ENCODE measurements around the gene EHD4.
A peak's percentile ranks its signal among the peaks of the same experiment; 100 is the strongest.

Gene EHD4

DNA sequence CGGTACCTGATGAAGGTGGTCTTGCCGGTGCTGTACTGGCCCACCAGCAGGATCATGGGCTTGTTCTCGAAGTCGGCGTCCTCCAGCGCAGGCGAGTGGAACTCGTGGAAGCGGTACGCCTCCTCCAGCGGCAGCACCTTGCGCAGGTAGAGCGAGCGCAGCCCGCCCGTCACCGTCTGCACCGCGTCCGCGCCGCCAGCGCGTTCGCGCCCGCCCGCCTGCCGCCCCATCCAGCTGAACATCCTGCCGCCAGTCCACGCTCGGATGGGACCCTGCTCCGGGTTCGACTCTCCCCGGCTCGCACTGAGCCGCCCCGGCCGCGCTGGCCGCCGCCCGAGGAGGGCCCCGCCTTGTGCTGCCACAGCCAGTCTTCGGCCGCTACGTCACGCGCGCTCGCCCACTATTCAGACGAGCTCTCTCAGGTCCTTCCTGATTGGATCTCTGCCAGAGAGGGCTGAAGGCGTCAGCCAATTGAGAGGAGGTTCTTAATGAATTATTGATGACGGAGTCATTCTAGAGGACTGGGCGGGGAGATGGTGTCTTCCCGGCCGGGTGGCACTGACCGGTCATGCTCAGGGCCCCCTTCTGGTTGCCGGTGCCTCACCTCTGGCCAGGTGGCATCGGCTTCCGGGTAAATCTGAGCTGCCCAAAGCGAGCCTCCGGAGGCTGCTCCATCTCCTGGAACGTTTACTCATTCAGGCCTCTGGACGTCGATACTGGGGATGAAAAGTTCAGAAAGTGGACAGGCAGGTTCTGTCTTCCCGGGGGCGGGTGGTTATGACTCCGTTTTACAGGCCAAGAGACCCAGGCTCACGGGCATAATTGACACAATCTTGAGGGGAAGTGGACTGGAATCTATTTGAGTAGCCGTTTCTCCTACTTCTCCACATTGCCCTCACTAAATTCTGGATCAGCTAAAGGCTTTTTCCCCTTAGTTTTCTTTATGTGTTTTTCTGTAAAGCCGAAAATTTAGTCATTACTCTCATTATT, at the start of gene EHD4:
TSS of gene EHD4 (minus strand) at position 305 of the 990 bp plus-strand sequence. CDS start at position 242, 63 bp downstream.
- peak; percentile 99 for DNase-seq

DNA sequence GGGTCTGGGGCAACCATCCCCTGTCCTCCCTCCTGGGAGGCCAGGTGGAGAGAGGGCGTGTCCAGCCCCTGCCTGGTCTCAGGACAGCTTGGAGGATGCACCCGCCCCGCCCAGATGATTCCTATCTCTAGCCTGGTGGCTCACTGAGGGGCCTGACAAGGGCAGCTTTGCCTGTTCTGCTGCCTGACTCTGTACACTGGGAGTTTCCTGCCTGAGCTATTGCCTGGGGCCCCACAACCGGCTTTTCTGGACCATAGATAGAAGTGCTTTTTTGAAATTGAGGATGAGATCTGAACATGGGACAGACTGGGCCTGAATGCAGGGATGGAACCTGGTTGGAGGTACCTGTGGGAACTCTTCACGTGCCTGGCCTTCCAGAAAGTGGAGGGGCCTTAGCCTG, 49.2 kb upstream of the EHD4 start:
- no peak for DNase-seq

DNA sequence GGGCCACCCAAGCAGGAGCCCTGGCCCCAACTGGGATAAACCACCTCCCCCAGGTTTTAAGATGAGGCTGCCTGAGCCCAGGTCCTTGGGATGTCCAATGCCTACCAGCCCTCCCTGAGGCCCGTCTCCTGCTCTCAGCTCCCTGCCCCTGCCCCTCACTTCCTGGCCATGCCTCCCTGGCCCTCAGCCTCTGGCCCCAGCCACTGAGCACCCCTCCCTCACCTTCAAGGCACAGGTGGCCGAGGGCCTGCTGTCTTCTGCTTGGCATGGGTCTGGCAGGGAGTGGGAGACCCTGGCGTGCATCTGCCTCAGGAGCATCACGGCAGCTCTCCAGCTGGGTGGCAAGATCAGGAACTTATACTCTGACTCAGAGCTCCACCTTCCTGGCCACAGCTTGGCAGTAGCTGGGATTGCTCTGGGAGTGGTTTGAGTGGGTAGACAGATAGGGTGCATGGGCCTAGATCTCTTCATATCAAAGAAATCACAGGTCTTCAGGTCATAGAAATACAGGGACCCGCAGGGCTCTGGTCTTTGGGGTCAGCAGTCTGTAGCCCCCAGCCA, 48.4 kb upstream of the EHD4 start, which contains the start of gene PLA2G4E:
TSS of gene PLA2G4E (minus strand) at position 330 of the 561 bp plus-strand sequence. CDS start at position 318, 12 bp downstream.
- DNase-seq, result no peak

DNA sequence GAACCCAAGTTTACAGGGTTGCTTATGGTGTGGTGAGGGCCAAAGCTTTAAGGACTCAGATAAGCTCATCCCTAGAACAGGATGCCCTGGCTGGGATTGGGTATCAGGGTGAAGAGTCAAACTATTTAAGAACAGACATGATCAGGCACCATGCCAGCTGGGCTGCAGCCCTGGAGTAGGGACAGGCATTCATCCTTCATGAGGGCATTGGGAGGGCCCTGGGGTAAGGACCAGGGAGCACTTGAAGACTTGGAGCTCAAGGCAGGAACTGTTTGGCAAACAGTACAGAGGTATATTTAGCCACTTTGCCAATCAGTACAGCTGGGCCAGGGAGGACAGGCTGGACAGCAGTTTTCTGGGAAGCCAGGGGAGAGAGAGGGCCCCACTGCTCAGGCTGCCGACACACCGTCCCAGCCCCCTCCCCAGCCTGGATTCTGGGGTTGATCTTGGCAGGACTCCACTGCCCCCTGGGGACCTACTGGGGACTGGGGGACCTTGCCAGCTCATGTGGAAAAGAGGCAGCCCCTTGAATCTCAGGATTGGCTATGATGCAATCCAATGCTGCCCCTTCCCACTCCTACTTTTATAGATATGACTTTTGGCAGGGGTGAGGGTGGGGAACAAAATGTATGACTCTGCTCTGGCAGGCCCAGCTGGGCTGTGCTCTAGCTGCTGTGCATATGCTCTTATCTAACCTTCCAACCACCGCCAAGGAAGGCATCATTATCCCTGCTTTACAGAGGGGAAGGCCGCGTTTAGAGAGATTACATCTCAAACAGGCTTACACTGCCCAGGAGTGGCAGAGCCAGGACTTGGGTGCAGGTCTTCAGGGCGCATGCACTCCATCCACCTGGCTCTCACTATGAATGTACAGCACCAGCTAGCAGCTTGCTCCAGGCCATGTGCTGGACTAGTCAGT, 46.2 kb upstream of the EHD4 start:
- DNase-seq, result no peak

DNA sequence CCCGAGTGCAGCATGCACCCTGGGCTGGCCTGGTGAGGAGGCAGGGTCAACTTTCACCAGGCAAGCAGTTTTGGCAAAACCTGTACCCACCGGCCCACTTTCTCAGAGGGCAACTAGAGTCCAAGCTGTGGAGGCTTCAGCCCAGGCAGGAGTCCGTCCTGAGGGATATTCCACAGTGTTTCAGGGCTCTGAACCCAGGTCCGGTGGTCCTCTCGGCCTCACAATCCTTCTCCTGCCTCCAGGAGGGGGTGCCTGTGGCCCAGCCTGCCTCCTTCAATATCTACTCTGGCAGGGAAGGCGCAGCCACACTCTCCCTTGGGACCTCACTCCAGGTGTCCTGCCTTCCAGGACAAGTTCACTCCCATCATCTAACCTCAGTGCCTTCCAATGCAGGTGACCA, 44.6 kb upstream of the EHD4 start:
- no peak for DNase-seq

DNA sequence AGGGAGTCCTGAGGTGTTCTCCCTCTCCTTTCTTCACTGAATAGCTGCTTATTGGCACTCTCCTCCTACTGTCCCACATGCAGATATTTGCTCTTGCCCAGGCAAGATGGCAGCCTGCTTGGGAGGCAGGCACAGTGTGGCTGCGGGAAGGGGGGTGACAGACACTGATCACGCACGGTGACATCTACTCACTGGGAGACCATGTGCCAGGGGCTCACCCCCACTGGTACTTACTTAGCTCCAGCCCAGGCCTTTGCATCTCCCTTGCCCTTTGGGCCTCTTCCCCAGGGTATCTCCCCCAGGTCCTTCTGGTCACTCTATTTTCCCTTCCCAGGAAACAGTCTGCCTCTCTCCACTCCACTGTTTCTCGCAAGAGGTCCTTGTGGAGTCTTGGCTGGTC, 42.0 kb upstream of the EHD4 start:
- DNase-seq, result no peak

DNA sequence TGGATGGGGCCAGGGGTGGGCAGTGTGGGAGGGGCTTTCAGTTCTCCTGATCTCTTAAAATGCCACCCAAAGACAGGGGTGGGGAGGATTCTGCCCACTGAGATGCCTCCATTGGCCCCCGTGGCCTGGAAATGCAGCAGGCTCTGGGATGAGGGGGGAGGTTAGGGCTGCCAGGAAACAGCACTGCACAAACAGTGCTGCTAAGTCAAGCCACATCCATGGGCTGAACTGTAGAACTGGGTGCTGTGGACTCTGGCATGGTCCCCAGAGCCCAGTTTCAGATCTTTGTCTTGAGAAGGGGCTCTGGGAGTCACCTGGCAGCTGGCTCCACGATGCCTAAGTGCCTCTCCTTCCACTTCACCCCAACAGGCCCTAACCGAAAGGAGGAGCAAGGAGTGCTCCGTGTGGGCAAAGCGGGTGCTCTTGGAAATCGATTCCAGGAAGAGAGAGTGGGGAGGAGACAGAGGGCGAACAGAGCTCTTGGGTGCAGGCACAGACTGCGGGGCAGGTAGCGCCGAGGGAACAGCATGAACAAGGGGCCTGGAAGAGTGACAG, 40.6 kb upstream of the EHD4 start:
- no peak for DNase-seq

DNA sequence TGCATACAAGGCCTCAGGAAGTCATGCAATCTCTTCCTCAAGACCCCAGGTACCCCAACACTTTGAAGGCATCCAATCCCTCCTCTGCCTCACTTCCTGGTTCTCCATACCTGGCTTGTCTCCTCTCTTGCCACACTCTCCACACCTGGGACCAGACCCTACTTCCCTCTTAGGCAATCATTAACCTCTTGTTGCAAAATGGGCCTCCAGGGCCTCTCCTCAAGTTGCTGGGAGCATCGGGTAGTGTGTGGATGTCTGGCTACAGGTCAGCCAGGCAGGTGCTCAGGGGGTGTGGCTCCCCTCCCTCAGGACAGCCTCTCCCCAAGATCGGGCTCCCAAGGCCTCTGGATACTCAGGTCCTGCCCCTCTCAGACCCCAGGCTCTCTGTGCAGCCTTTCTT, 39.9 kb upstream of the EHD4 start:
- DNase-seq, result no peak

DNA sequence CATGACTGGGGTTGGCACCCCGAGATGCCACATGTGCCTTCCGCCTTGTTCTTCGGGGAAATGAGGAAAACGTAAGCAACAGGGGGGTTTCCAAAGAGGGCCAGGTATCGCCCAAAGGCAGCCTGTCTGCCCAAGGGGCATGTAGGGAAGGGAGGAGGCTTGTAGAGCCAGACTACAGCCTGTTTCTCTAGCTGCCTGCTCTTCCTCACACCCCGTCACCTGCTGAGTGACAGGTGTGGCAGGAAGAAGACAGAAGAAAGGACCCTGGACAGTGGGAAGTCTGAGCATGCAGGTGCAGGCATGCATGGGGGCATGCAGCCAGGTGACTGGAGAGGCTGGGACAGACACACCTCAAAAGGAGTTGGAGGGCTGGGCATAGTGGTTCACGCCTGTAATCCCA, 38.7 kb upstream of the EHD4 start:
- DNase-seq, result no peak

DNA sequence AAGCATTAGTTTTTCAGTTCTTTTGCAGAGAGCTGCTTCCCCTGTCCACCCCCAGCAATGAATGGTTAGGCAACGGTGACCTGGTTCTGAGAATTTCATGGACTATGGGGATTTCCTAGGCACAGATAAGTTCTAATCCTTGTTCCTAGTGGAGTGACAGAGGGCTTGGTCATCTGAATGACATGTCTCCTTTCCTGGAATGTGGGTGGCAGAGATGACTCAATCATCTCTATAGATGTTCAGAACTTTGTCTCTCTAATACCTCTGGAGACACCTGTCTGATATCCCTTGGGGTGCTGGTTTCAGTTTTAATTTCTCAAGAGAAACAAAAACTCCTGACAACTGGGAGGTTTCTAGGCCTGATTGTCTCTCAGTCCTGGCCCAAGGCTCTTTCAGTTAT, 38.1 kb upstream of the EHD4 start:
- no peak for DNase-seq

DNA sequence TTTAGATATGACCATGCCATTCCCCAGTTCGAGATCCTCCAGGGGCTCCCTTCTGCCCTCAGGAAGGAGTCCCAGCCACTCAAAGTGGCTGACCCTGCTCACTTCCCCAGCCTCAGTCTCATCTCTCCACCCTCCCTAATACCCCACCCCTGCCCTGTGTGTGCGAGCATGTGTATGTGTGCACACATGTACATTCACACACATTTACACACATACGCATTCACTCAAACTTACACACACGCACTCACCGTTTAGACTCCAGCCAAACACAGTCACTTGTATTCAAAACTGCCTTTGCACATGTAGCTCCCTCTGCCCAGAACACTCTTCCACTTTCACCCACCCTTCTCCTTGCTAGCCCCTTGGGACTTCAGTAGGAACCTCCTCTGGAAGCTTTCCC, 37.1 kb upstream of the EHD4 start:
- no peak for DNase-seq

DNA sequence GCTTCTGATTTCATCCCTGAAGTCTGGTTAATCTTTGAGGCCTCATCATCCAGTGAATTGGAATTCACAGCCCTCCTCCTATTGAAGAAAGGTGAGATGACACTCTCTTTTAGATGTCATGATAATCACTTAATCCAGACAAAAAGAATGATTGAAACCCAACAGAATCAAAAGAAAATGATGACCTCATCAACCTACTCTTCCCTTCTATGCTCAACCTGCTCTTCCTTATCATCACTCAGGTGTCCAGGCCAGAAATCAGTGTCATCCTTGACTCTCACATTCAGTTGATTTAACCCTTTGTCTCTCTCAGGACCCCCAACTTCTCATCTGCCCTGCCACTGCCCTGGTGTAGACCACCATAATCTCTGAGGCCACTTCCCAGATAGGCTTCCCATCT, 36.7 kb upstream of the EHD4 start:
- no peak for DNase-seq

DNA sequence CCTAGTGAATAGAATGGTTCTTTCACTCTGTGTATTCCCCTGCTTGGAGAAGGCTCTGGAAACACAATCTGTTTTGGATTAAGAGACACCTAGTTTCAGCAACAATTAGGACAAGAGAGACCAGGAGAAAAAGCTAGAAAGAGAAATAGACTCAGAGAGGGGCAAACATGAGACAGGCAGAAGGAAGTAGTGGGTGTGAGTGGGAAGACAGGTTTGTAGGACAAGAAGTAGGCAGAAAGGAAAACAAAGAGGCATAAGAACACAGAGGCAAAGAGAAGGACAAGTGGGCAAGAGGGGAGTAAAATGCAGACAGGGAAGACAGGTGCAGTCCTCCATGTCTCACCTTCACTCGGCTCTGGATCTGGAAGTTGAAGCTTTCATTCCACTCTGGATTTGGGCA, 35.0 kb upstream of the EHD4 start:
- no peak for DNase-seq

DNA sequence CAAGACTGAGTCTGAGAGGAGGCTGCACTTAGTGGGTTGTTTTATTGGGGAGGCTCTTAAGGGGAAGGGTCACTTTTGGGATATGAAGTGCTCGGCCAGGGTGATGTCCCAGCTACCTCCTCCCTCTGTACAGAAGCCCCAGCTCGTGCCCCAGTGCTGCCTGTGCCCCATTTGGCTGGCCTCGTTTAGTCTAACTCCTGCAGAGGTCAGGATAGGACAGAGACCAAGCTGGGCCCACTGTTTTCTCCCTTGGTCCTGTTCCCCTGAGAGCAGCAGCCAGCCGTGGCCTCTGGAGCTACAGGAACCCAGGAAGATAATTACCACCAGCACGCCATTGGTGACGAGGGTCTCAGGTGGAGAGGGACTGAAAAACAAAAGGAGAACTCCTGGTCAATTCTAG, 30.0 kb upstream of the EHD4 start:
- no peak for DNase-seq

DNA sequence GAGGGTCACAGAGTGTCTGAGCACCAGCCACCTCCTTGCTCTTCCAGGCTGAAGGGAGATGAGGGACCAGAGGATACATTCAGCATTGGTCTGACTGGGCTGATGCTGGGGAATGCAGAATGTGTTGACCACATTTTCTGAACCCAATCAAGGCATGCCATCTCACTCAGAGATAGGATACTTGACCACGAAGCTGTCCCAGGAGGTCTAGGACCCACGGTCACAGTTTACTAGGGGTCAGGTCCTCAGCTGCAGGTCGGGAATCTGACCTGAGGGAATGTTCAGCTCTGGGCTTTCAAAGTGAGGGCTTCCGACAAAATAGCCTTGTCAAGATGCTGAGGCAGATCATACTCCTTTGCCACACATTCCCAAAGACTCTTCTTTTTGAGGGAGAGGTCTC, 28.9 kb upstream of the EHD4 start:
- DNase-seq, result no peak

DNA sequence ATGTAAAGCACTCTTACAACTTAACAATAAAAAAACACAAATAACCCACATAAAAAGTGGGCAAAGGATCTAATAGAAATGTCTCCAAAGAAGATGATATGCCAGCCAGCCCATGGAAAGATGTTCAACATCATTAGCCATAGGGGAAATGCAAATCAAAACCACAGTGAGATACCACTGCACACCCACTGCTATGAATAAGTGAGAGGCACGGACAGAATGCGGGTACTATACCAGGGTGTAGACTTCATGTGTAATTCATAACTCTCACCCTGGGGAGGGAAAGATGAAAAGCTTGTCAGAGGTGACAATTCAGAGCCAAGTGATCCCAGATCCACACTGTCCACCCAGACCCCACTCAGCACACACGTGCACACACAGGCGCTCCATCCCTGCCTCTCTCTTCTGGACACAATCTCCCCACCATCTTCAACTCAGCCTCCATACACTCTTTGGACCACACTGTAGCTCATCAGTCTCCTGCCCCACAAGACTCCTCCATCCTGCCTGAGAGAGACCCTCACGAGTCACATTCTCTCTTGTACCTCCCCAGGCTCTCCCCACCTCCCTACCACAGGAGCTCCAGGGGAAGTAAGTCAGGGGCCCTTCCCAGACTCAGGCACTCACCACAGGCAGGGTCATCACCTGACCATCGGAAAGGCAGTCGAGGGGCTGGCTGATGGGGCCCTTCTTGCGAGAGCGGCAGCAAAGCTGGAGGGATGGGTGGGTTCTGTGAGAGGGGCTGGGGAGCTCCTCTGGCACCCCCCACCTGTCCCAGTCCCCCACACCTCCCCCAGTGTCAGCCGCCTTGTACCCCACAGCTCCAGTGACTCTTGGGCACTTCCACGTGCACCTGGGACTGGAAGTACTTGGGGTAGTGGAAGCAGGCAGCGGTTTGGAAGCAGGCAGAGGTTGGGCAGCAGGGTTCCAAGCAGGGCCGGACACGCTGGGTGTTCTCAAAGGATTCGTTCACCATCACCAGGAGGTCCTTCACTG, 27.2 kb upstream of the EHD4 start:
- DNase-seq, result no peak

DNA sequence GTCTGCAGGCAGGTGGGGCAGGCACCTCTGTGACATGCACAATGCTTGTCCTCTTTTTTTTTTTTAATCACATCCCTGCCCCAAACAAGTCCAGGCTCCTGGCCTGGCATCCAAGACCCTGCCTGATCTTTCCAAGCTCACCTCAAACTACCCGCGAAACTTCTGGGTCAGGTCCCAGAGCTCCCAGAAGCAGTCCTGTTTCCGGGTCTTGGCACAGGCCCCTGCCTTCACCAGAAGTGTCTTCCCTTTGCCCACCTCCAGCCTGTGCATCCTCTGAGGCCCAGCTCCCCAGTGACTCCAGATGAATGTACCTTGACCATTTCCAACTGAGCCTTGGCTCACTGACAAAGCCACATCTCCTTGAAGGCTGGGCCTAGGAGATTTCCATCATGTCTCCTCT, 25.5 kb upstream of the EHD4 start:
- DNase-seq, result no peak

DNA sequence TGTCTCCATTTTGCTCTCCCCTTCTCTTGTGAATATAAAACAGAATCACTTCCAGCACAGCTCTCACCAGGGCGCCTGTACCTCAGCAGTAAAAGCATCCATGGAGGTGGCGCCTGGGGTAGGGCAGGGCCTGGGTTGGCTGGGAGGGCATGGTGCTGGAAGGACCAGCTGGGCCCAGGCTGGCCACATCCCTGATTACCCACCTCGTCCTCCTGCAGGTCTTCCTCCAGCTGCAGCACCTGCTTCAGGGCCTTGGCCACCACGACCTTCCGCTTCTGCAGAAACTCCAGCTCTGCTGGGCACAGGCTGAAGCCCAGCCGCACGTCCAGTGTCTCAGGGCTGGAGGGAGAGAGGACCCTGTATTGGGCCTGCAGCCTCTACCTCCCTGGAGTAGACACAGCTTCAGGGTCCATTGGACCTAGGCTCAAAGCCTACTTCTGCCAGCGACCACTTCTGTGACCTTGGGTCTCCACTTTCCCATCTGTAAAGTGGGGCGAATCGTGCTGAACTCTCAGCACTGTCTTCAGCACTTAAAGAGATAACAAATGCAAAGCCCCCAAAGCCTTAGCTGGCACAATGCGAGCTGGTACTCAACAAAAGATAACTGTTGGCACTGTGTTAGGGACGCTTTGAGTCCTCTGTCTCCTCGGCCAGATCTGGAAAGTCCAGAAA, 24.7 kb upstream of the EHD4 start:
- DNase-seq, result no peak

DNA sequence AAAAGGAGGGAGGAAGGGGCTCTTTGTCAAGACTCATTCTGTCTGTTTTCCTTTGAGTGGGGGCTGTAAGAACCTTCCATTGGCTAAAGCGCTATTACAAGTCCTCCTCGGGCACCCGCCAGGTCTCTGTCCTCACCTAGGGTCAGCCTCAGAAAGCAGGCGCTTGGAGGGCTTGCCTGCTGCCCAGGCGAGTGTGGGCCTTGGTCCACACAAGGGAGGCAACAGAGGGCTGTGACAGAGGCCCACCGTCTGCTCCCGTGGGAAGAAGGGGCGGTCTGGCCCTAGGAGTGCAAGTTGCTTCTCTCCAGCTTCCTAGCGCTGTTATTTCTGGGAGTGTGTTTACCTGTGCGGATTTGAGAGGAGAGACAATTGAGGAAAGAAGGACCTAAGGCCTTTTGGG, 24.0 kb upstream of the EHD4 start:
- DNase-seq, result no peak

DNA sequence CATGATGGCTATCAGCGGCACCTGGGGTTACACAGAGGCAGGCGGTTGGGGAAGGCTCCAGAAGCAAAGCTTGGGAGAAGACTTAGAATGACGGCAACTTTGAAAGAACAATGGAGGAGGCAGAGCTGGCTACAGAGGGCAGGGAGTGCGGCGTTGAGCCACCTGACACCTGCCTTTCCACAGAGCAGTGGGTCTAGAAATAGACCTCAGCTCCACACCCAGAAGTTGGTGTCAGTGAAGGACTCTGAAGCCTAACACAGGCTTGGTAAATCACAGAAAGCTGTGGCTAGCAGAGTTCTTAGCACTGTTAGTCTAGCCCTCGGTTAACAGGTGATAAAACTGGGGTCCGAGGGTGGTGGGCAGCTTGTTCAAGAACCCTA, 23.1 kb upstream of the EHD4 start:
- DNase-seq, result no peak

Data from eye (tissue), 1 donor.